Loucy (cell line): ENCODE results near the gene NHP2.

ENCODE experiments used
- CTCF ChIP-seq: fragments of 200-600 bp; sonication (generic); conservative IDR thresholded peaks from 2 replicates; pipeline ENCODE4 v1.5.1; 2014; ENCODE audit warnings: mild to moderate bottlenecking, antibody characterized with exemption, low read length
- EZH2phosphoT487 ChIP-seq: fragments of 200-600 bp; IDR thresholded peaks from 2 replicates; pipeline ENCODE4 v1.6.1; 2018; ENCODE audit warnings: antibody characterized with exemption, mild to moderate bottlenecking, moderate library complexity, borderline replicate concordance

- TF ChIP-seq CTCF, result no peak
- TF ChIP-seq EZH2phosphoT487, result no peak
Measured at GRCh38 chr5:178130576-178131445, 22.9 kb downstream of the NHP2 start, which contains the start of gene RMND5B.
